Activated T-cell treated with anti-CD3 and anti-CD28 coated beads, Interleukin-2, amount 50 U/mL, for 72 hours (primary cell): Measurements from ENCODE around the gene LRP8. TPM values are rescaled to one million over a fixed set of nuclear protein-coding genes. Genes with fewer than 3 reads are reported as not detected.

Experiments used
- ATAC-seq, 2 donors: fragments of 150-1000 bp; cut with Tn5 transposase; replicated peaks in 1 of 2; 2 replicates each; pipeline ENCODE4 v1.10.0; 2021; ENCODE audit warnings: moderate library complexity in 2 of 2, mild to moderate bottlenecking in 1 of 2
- DNase-seq, 2 donors: peaks; one replicate each; pipeline ENCODE4 v3.0.0; 2021 to 2022; ENCODE audit warnings: mixed read lengths in 1 of 2
- H3K27ac Mint-ChIP-seq: one replicate; pipeline ENCODE4 v1.8.0; 2022; ENCODE audit warnings: mild to moderate bottlenecking, moderate library complexity, mixed read lengths
- H3K27me3 Mint-ChIP-seq: one replicate; pipeline ENCODE4 v1.8.0; 2022; ENCODE audit warnings: low read depth, mixed read lengths
- H3K36me3 Mint-ChIP-seq, 2 donors: one replicate each; pipeline ENCODE4 v1.8.0; 2022; ENCODE audit warnings: mixed read lengths in 2 of 2, mild to moderate bottlenecking in 1 of 2; ENCODE audit not compliant: insufficient read depth in 2 of 2
- H3K4me1 Mint-ChIP-seq: one replicate; pipeline ENCODE4 v1.8.0; 2022; ENCODE audit warnings: low read depth, mixed read lengths
- H3K4me3 Mint-ChIP-seq, 2 donors: one replicate each; pipeline ENCODE4 v1.8.0; 2022; ENCODE audit warnings: mild to moderate bottlenecking in 2 of 2, mixed read lengths in 2 of 2, moderate library complexity in 2 of 2
- H3K9me3 Mint-ChIP-seq, 2 donors: one replicate each; pipeline ENCODE4 v1.8.0; 2022; ENCODE audit warnings: mixed read lengths in 2 of 2
- total RNA-seq, 2 donors: library from RNA; stranded (reverse); gene quantifications; one replicate each; pipeline ENCODE4 v1.2.3, GENCODE V29; 2022

Gene LRP8
- total RNA-seq, 2 donors from 2014 or later: 31.4 to 36.5 TPM

DNA sequence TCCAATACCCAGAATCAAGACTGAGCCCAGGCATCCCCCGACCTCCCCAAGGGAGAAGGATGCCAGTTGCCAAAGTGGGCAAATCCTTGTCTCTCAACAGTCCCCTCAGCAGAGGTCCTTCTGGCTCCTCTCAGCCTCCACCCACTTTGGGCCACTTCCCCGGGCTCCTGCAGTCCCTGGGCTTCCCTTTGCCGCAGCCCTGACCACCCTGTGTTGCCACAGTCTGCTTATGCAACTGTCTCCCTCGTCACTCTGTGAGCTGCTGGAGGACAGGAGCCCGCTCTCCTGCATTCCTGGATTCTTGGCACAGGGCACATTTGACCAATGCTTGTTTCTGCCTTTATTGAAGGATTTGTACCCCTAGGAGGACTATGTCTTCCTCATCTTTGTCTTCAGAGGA is 2.9 kb upstream of the LRP8 start:
- no peak overlapping the region for H3K27ac Mint-ChIP-seq
- H3K9me3 Mint-ChIP-seq: no peaks in the 10 kb centered on the region
- H3K4me3 Mint-ChIP-seq: no peak overlapping the region
- no peak for DNase-seq
- H3K4me1 Mint-ChIP-seq: peaks cover 27% of the 10 kb centered on the region
- H3K27me3 Mint-ChIP-seq: no peaks in the 10 kb centered on the region
- no peak for ATAC-seq
- H3K36me3 Mint-ChIP-seq: peaks cover 0 to 3% of the 10 kb centered on the region in 2 donors

DNA sequence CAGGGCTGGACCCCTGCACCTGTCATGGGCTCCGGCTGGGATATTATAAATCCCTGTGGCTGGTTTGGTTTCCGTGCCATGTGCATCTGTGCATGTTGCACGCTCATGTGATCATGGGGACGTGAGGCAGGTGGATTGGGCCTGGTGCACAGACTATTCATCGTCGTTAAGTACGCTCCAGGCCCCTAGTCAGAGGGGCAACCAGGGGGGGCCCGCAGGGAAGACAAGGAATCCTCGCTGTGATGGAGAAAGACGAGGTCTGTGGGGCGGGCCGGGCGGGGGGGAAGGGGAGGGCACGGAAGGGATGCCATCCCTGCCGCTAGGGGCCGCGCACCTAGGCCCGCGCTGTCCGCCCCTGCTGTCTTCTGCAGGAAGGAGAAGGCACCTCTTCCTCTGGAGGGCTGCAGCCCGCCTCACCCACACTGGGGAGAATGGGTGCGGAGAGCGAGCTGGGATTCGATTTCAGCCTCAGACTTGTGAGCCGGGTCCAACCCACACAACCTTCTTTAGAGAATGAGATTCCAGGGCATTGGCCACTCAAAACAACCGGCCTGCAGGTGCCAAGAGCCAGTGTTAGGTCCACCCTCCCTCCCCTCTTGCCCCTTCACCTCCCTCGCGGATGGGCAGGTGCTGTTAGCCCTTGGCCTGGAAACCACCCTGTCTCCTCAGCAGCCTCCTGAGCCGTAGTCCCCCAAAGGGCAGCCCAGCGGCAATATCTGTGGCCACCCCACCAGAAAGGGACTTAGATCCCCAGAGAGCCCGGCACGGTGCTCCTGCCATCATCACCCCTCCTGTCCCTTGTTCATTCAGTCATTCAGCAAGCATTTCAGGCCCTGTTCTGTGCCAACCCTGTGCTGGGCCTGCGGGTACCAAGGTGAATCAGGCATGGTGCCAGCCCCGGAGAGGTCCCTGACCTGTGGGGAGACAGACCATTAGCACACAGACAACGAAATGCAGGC is 950 bp upstream of the LRP8 start:
- ATAC-seq: no peak
- no peaks in the 10 kb centered on the region for H3K27me3 Mint-ChIP-seq
- H3K4me3 Mint-ChIP-seq: peak overlapping the region; percentile 94 to 99

DNA sequence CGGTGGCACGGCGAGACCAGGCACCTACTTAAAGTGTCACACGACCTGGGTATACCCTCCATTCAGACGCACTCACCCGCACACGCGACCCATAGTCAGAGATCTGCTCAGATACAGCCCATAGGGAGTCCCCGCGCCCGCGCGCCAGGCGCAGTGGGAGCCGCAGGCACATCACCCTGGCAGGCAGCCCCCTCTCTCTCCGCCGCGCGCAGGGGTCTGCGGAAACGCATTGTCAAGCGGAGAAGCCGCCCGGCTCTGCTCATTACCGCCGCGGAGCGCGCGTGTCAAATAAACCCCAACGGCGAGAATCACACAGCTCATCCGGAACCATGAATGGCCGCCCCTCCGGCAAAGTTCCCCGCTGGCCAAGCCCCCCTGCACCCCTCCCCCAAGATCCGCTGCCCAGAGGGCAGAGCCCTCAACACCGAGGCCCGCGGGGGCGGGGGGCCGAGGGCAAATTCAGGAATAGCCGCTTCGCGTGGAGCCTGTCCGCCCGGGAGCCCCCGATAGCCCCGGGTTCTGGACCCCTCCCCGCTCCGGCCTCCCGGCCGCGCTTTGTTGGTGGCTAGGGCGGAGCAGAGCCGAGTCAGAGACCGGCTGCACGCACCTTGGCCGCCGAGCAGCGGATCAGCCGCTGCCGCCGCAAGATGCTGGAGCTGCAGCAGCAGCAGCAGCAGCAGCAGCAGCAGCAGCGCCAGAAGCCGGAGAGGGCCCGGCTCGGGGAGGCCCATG is 522 bp downstream of the LRP8 start:
- Mint-ChIP-seq H3K4me1 (peaks cover 41% of the 10 kb centered on the region), H3K27me3 (no peaks in the 10 kb centered on the region), H3K4me3 (peak overlapping the region; percentile 92 to 99), H3K9me3 (no peaks in the 10 kb centered on the region), H3K36me3 (peaks cover 3 to 5% of the 10 kb centered on the region in 2 donors), H3K27ac (peak overlapping the region; percentile 92)
- ATAC-seq (peak; percentile 7 to 8), DNase-seq (peak; percentile 63 to 65)

More for the DNA sequence above, 950 bp upstream of the LRP8 start:
- Mint-ChIP-seq H3K4me1 (peaks cover 34% of the 10 kb centered on the region), H3K27ac (no peak overlapping the region), H3K9me3 (no peaks in the 10 kb centered on the region), H3K36me3 (peaks cover 3 to 5% of the 10 kb centered on the region in 2 donors)
- DNase-seq: peak; percentile 31 to 43

DNA sequence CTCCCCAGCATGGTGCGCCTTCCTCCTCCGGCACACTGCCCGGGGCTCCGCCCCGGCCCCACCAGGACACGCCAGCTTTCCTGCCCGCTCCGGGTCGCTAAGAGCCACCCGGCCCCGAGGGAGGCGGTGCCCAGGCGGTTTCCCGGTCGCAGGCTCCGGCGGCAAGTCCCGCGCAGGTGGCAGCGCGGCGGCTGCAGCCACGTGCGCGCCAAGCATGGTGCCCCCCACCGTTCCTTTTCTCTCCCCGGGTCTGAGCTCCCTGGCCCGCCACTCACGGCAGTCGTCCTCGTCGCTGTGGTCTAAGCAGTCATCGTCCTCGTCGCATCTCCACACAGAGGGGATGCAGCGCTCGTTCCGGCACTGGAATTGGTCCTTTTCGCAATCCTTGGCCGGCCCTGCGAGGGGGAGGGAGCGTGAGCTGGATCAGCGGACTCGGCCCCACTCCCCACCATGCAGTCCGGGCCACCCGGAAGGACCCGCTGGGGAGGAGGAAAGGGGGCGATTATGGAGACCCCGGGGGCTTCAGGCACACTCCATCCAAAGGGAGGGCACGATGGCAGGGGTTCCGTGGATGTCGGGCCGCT is 1.2 kb downstream of the LRP8 start:
- Mint-ChIP-seq H3K9me3 (no peaks in the 10 kb centered on the region), H3K4me1 (peaks cover 45% of the 10 kb centered on the region), H3K36me3 (peaks cover 7 to 9% of the 10 kb centered on the region in 2 donors), H3K27ac (peak overlapping the region; percentile 92), H3K4me3 (peak overlapping the region; percentile 92 to 99), H3K27me3 (no peaks in the 10 kb centered on the region)
- ATAC-seq (peak; percentile 37 to 40), DNase-seq (no peak)

DNA sequence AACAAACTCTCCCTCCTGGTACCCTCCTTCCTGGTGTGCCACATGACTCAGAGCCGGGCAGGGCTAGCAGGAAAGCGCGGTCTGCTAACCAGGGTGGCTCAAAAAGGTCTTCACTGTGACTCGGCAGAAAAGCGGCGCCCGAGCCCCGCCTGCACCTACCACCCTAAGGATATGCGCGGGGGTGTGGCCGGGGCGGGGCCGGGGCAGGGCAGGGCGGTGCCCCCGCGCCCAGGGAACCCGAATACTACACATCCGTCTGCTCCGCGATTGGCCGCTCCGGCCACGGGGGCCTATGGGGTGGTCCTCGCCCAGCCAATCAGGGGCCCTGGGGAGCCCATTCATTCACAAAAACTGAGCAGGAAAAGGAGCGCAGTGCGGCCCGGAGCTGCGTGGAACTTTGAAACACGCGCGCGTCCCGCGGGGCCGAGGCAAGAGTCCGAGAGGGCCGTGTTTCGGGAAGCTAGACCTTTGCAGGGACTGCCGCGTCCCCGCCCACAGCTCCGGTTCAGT is 1.7 kb downstream of the LRP8 start:
- H3K36me3 Mint-ChIP-seq: peaks cover 7 to 10% of the 10 kb centered on the region in 2 donors
- no peaks in the 10 kb centered on the region for H3K27me3 Mint-ChIP-seq
- peak overlapping the region; percentile 96 for H3K27ac Mint-ChIP-seq
- peak; percentile 88 to 90 for ATAC-seq
- H3K4me1 Mint-ChIP-seq: peaks cover 45% of the 10 kb centered on the region
- peak; percentile 94 to 96 for DNase-seq
- peak overlapping the region; percentile 92 to 99 for H3K4me3 Mint-ChIP-seq
- H3K9me3 Mint-ChIP-seq: no peaks in the 10 kb centered on the region

DNA sequence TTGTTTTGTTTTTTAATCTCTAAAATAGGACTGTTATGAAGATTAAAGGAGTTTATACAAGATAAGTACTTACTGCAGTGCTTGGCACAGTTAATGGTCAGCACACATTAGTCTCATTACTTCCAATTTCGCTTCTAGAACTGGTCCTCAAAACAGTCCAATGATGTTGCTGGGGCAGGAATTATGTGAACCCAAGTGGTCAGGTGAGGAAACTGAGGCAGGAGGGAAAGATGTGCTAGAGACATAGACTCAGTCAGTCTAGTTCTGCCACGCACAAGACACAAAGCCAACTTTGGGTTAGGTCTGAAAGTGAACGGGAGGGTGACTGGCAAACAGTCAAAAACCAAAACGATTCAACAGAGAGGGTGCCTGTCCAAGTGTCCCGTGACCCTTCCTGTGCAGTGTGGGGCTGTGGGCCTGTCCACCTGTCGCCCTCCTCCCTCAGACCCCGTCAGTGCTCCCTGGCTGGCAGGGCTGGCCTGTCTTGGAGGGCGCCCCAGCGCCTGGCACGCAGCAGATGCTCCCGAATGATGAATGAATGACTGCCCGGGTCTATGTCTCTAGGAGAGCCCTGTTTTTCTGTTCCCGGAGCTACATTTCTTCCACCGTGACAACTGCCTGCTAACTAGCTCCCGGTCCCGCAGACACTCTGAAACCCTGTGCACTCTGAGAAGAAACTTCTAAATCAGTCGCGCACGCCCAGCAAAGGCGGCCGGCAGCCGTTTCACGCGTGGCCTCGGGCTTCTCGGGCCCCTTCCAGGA is 2.4 kb downstream of the LRP8 start:
- no peak for DNase-seq
- peak overlapping the region; percentile 92 to 99 for H3K4me3 Mint-ChIP-seq
- H3K4me1 Mint-ChIP-seq: peaks cover 45% of the 10 kb centered on the region
- ATAC-seq: no peak
- H3K36me3 Mint-ChIP-seq: peaks cover 7 to 14% of the 10 kb centered on the region in 2 donors
- H3K9me3 Mint-ChIP-seq: no peaks in the 10 kb centered on the region
- no peaks in the 10 kb centered on the region for H3K27me3 Mint-ChIP-seq
- peak overlapping the region; percentile 96 for H3K27ac Mint-ChIP-seq

DNA sequence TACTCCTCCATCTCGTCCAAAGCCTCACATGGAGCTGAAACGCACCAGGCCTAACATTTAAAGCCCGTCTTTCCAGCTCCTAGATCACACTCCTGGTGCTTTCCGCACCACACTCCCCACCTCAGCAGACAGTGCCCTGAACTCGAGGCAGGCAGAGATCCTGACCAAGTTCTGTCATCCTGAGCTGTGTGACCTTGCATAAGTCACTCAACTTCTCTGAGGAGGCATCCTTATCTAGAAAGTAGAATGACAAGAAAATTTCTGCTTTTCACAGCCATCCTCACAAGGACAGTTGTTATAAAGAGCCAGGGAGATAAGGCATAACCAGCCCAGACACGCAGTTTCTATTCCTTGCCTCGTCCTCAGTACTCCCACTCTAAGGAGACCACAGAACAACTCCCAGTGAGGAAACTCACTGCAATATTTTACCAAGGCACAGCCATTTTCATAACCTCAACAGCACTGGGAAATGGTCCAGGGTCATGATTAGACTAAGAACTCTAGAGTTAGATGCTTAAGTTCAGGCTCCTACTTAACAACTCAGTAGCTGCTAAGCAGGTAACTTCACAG is 3.1 kb downstream of the LRP8 start:
- peak overlapping the region; percentile 92 to 99 for H3K4me3 Mint-ChIP-seq
- no peaks in the 10 kb centered on the region for H3K27me3 Mint-ChIP-seq
- H3K4me1 Mint-ChIP-seq: peaks cover 43% of the 10 kb centered on the region
- H3K9me3 Mint-ChIP-seq: no peaks in the 10 kb centered on the region
- ATAC-seq (no peak), DNase-seq (no peak)
- peak overlapping the region; percentile 96 for H3K27ac Mint-ChIP-seq
- H3K36me3 Mint-ChIP-seq: peaks cover 7 to 16% of the 10 kb centered on the region in 2 donors

DNA sequence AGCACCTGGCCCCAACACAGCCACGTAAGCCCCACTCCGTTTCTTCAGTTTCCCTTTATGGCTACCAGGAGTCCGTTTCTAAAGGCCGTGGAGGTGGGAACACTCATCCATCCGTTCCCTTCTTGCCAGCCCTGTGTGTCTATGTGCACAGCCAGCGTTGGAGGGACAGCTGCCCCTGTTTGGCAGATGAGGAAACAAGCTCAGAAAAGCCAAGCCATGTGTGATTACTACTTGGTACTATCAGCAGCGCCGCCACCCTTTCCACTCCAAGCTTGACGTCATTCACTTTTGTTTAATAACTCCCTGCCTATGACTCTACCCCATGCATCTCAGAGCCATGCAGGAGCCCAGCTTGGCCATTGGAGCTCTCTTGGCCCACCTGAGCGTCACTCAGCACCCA is 3.5 kb downstream of the LRP8 start:
- Mint-ChIP-seq H3K27ac (peak overlapping the region; percentile 96), H3K4me1 (peaks cover 39% of the 10 kb centered on the region), H3K9me3 (no peaks in the 10 kb centered on the region), H3K36me3 (peaks cover 7 to 16% of the 10 kb centered on the region in 2 donors), H3K27me3 (no peaks in the 10 kb centered on the region), H3K4me3 (peak overlapping the region; percentile 5 to 40)
- no peak for ATAC-seq
- DNase-seq: no peak

DNA sequence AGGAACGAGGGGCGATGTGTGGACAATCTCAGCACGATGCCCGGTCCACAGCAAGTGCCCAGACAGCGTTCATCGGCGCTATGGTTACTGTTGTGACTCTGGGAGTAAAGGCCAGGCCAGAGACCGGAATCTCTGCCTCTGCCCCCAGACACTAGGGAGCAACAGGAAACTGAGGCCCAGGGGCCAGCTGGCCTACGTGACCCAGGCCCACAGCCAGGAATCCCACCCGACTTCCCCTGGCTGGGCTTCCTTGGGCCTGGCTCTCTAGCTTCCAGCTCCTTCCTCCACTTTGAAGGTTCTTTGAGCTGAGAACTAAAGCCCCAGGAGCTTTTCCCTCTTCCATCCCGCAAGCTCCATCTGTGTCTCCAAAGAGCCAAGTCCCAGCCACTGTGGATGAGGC is 4.6 kb downstream of the LRP8 start:
- ATAC-seq: no peak
- peaks cover 32% of the 10 kb centered on the region for H3K4me1 Mint-ChIP-seq
- no peak overlapping the region for H3K4me3 Mint-ChIP-seq
- no peaks in the 10 kb centered on the region for H3K9me3 Mint-ChIP-seq
- H3K27ac Mint-ChIP-seq: no peak overlapping the region
- no peak for DNase-seq
- H3K36me3 Mint-ChIP-seq: peaks cover 7 to 16% of the 10 kb centered on the region in 2 donors
- H3K27me3 Mint-ChIP-seq: no peaks in the 10 kb centered on the region

DNA sequence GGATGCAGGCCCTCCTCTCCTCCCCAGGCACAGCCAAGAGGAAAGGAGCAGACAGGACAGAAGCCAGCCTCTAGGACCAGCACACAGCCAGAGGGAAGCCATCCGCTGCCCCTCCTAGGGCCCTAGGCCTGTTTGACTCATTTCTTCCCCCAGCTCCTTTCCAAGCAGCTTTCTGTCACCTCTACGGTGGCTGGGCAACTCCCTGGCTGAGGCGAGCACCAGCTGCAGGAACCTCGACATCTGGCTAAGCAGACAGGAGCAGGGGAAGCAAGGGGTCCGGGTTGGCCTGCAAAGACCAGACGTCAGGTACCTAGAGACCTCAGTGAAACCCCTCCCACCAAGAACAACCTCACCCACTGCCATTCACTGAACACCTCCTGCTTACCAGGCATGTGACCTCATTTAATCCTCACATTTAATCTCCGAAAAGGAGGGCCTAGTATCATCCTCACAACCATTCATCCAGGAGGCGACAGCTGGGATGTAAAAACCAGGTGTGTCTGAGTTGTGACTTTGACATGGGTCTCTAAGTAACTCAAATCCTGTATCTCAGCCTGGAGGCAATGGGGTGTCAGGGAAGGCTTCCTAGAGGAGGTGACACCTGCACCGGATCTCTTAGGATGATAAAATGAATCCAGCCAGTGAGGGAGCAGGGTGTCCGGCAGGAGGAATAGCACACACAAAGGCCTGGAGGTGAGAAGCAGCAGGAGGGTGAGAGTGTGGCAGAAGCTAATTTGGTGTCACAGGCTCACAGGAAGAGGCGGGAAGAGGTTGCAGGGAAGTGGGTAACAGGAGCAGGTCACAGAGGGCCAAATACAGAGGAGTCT is 5.9 kb downstream of the LRP8 start:
- H3K27ac Mint-ChIP-seq: peak overlapping the region; percentile 21
- peaks cover 28% of the 10 kb centered on the region for H3K4me1 Mint-ChIP-seq
- H3K27me3 Mint-ChIP-seq: no peaks in the 10 kb centered on the region
- H3K4me3 Mint-ChIP-seq: no peak overlapping the region
- H3K36me3 Mint-ChIP-seq: peaks cover 7 to 19% of the 10 kb centered on the region in 2 donors
- H3K9me3 Mint-ChIP-seq: no peaks in the 10 kb centered on the region
- no peak for DNase-seq
- no peak for ATAC-seq

DNA sequence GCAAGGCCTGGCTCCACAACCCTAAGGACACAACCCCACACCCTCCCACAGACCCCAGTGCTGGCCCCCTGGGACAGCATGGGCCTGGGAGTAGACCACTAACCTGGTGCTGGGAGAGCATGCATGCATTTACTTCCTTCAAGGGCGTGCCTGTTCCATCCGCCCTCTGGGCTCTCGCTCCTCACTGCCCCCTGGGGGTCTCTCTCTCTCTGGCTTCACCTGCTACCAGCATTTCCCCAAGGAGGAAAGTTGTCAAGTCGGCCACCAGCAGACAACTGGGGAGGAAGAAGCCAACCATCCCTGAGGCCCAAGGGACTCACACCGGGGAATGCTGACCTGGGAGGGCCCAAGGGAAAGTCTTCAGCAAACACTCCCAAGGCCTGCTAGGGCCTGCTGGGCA is 6.5 kb downstream of the LRP8 start:
- H3K27ac Mint-ChIP-seq: no peak overlapping the region
- DNase-seq: peak in 1 of 2 donors; percentile 8
- H3K4me1 Mint-ChIP-seq: peaks cover 28% of the 10 kb centered on the region
- no peaks in the 10 kb centered on the region for H3K27me3 Mint-ChIP-seq
- no peak overlapping the region for H3K4me3 Mint-ChIP-seq
- H3K9me3 Mint-ChIP-seq: no peaks in the 10 kb centered on the region
- H3K36me3 Mint-ChIP-seq: peaks cover 7 to 19% of the 10 kb centered on the region in 2 donors
- no peak for ATAC-seq
